Bone marrow (tissue), 2 donors: ENCODE data around the gene CNGA1.
"Not testable (repeated sequence)": the region's sequence is repeated elsewhere in the genome, so short reads cannot be mapped to it uniquely, and the experiment has no call there.

Experiments used
- DNase-seq, 2 donors: peaks; one replicate each; lab custom pipeline; 2025; lab: John Stamatoyannopoulos, UW

The CNGA1 gene

GRCh38 chr4:48030470-48030869 lies 14.0 kb upstream of the CNGA1 start:
- DNase-seq: no peak

GRCh38 chr4:48028696-48029095 lies 12.2 kb upstream of the CNGA1 start:
- no peak for DNase-seq

GRCh38 chr4:48027653-48028052 lies 11.2 kb upstream of the CNGA1 start:
- DNase-seq: no peak

GRCh38 chr4:48025005-48025404 lies 8.5 kb upstream of the CNGA1 start:
- no peak for DNase-seq

GRCh38 chr4:48024522-48024921 lies 8.0 kb upstream of the CNGA1 start:
- no peak for DNase-seq

GRCh38 chr4:48022192-48022799 lies 5.8 kb upstream of the CNGA1 start:
- no peak for DNase-seq

- no peak for DNase-seq
Measured at GRCh38 chr4:48021100-48021499, 4.6 kb upstream of the CNGA1 start.

- DNase-seq: no peak
Measured at GRCh38 chr4:48018112-48018511, 1.6 kb upstream of the CNGA1 start.

GRCh38 chr4:48017108-48017571 lies 659 bp upstream of the CNGA1 start:
- DNase-seq: peak in 1 of 2 donors; percentile 20

- no peak for DNase-seq
Measured at GRCh38 chr4:48015678-48016077, 803 bp downstream of the CNGA1 start.

GRCh38 chr4:48015216-48015615 lies 1.3 kb downstream of the CNGA1 start:
- DNase-seq: no peak

GRCh38 chr4:48012824-48013223 lies 3.7 kb downstream of the CNGA1 start:
- no peak for DNase-seq

- DNase-seq: no peak
Measured at GRCh38 chr4:48011722-48012121, 4.8 kb downstream of the CNGA1 start.

- not testable (repeated sequence) for DNase-seq
Measured at GRCh38 chr4:48010906-48011305, 5.6 kb downstream of the CNGA1 start.

- DNase-seq: no peak
Measured at GRCh38 chr4:48008021-48008596, 8.4 kb downstream of the CNGA1 start.

GRCh38 chr4:48005781-48006180 lies 10.7 kb downstream of the CNGA1 start:
- DNase-seq: no peak

- peak in 1 of 2 donors; percentile 0 for DNase-seq
Measured at GRCh38 chr4:48003568-48003967, 12.9 kb downstream of the CNGA1 start.

GRCh38 chr4:48002267-48002666 lies 14.2 kb downstream of the CNGA1 start:
- DNase-seq: no peak

- DNase-seq: no peak
Measured at GRCh38 chr4:47996021-47996420, 20.5 kb downstream of the CNGA1 start.

GRCh38 chr4:47992475-47992874 lies 24.0 kb downstream of the CNGA1 start:
- not testable (repeated sequence) for DNase-seq

- no peak for DNase-seq
Measured at GRCh38 chr4:47990145-47990544, 26.3 kb downstream of the CNGA1 start.

- DNase-seq: no peak
Measured at GRCh38 chr4:47974566-47974965, 41.9 kb downstream of the CNGA1 start.

- DNase-seq: no peak
Measured at GRCh38 chr4:47972721-47973120, 43.8 kb downstream of the CNGA1 start.

- DNase-seq: no peak
Measured at GRCh38 chr4:47972181-47972580, 44.3 kb downstream of the CNGA1 start.
